GM13976 (cell line): Measurements from ENCODE around the gene CNGB1.
"Not testable (repeated sequence)": the region's sequence is repeated elsewhere in the genome, so short reads cannot be mapped to it uniquely, and the experiment has no call there.

ENCODE experiments used
- DNase-seq: peaks from one replicate; pipeline ENCODE4 v3.0.0; 2012; ENCODE audit warnings: low spot score
- in situ Hi-C: fragments of 300-500 bp; cut with MboI; formaldehyde crosslinking; loops from one replicate; pipeline ENCODE4 v1.12.0; 2022; ENCODE audit warnings: low sequenced_read_pairs, mixed read lengths, inconsistent platforms; ENCODE audit not compliant: unreplicated experiment
- TF ChIP-seq, protein P1 (sequence below): IDR thresholded peaks from 2 replicates; pipeline ENCODE4 v1.5.1; 2012; ENCODE audit warnings: borderline replicate concordance, mild to moderate bottlenecking; ENCODE audit not compliant: insufficient read depth; ENCODE audit errors: extremely low read depth, missing control alignments, control extremely low read depth

Gene CNGB1

GRCh38 chr16:57986196-57986595 lies 15.3 kb upstream of the CNGB1 start:
- in situ Hi-C loops: no loop called here
- TF ChIP-seq, protein P1, sequence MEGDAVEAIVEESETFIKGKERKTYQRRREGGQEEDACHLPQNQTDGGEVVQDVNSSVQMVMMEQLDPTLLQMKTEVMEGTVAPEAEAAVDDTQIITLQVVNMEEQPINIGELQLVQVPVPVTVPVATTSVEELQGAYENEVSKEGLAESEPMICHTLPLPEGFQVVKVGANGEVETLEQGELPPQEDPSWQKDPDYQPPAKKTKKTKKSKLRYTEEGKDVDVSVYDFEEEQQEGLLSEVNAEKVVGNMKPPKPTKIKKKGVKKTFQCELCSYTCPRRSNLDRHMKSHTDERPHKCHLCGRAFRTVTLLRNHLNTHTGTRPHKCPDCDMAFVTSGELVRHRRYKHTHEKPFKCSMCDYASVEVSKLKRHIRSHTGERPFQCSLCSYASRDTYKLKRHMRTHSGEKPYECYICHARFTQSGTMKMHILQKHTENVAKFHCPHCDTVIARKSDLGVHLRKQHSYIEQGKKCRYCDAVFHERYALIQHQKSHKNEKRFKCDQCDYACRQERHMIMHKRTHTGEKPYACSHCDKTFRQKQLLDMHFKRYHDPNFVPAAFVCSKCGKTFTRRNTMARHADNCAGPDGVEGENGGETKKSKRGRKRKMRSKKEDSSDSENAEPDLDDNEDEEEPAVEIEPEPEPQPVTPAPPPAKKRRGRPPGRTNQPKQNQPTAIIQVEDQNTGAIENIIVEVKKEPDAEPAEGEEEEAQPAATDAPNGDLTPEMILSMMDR: no peak
- no peak for DNase-seq

DNA sequence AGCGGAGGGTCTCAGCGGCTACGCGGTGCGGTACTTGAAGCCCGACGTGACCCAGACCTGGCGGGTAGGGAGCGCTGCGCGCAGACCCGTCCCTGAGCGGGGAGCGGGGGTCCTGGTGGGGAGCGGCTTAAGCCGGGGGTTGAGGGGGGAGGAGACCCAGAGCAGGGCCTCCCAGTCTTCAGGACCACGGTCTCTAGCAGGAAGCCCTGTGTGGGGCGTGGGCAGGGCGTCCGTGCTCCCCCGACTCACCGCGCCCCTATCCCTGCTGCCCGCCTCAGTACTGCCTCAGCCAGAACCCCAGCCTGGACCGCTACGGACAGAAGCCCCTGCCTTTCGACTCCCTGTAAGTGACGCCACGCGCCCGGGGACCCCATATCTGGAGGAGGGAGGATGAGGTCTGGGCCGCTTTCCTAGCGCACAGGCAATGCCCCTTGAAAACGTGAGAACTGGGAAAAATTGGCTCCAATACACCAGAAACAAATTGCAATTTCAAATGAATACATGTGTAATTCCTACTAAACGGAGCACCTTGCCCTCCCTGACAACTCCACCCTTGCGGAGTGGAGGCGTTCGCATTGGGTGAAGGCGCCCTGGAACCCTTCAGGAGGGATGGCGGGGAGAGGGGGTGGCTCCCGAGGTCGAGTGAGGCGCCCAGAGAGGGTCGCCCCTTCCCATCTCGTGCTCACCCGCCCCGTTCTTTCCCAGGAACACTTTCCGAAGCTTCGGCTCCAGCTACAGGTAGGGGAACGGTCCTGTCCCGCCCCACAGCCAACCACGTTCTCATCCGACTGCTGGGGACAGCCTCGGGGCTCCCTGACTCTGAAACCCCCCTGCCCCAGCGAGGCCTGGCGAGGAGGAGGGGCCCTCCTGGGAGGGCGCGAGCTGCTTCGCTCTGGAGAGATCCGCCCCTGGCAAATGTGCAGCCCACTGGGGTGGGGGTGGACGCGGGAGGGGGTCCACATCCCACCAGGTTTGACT lies 14.6 kb upstream of the CNGB1 start:
- TF ChIP-seq, protein P1: no peak
- in situ Hi-C loops: no loop called here
- peak; percentile 29 for DNase-seq

- TF ChIP-seq, protein P1: no peak
- peak; percentile 92 for DNase-seq
- in situ Hi-C loops: no loop called here
Measured at GRCh38 chr16:57984443-57985203, 13.7 kb upstream of the CNGB1 start.

DNA sequence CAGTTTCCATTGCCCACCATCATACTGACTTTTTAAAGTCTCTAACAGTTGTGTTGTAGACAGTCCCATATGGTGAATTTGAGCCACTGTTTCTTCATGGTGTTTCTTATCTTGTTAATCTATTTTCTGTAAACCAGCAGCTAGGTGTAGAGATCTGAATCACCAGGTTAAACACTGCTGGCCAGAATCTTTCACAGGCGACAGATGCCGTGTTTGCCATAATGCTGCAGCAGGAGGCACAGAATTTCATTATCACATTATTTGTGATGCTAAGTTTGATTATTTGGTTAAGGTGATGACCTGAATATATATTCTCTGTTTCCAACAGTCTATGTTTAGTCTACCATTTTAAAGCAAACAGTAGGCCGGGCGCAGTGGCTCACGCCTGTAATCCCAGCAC lies 11.5 kb upstream of the CNGB1 start:
- no peak for DNase-seq
- in situ Hi-C loops: no loop called here
- TF ChIP-seq, protein P1: no peak

GRCh38 chr16:57981636-57982035 lies 10.7 kb upstream of the CNGB1 start:
- TF ChIP-seq, protein P1: no peak
- no peak for DNase-seq
- in situ Hi-C loops: no loop called here

- TF ChIP-seq, protein P1: no peak
- in situ Hi-C loops: no loop called here
- DNase-seq: no peak
Measured at GRCh38 chr16:57979006-57979585, 8.2 kb upstream of the CNGB1 start.

GRCh38 chr16:57978070-57978465 lies 7.1 kb upstream of the CNGB1 start:
- in situ Hi-C loops, DNase-seq: not testable (repeated sequence)
